DOHH2 (cell line): ENCODE measurements around the gene LRRC27.

Experiments used
- CTCF ChIP-seq: fragments of 200-600 bp; sonication (generic); IDR thresholded peaks from one replicate; pipeline ENCODE4 v1.5.1; 2014; ENCODE audit warnings: antibody characterized with exemption, mild to moderate bottlenecking, low read depth, low read length; ENCODE audit not compliant: poor library complexity, severe bottlenecking
- EZH2phosphoT487 ChIP-seq: fragments of 200-600 bp; sonication (generic); IDR thresholded peaks from 2 replicates; pipeline ENCODE4 v1.6.1; 2017; ENCODE audit warnings: borderline replicate concordance, mild to moderate bottlenecking, antibody characterized with exemption, low read length, moderate library complexity, mixed read lengths

GRCh38 chr10:132313865-132314264, 18.1 kb upstream of the LRRC27 start:
- no peak for TF ChIP-seq CTCF
- TF ChIP-seq EZH2phosphoT487: no peak
